Measurements from ENCODE around the gene RPF1. TPM values are rescaled to one million over a fixed set of nuclear protein-coding genes. Genes with fewer than 3 reads are reported as not detected.

The RPF1 gene
- total and polyA plus RNA-seq, 2 of the 4 experiments (the other 2 are of a cell fraction), result 28.4 to 30.3 TPM

DNA sequence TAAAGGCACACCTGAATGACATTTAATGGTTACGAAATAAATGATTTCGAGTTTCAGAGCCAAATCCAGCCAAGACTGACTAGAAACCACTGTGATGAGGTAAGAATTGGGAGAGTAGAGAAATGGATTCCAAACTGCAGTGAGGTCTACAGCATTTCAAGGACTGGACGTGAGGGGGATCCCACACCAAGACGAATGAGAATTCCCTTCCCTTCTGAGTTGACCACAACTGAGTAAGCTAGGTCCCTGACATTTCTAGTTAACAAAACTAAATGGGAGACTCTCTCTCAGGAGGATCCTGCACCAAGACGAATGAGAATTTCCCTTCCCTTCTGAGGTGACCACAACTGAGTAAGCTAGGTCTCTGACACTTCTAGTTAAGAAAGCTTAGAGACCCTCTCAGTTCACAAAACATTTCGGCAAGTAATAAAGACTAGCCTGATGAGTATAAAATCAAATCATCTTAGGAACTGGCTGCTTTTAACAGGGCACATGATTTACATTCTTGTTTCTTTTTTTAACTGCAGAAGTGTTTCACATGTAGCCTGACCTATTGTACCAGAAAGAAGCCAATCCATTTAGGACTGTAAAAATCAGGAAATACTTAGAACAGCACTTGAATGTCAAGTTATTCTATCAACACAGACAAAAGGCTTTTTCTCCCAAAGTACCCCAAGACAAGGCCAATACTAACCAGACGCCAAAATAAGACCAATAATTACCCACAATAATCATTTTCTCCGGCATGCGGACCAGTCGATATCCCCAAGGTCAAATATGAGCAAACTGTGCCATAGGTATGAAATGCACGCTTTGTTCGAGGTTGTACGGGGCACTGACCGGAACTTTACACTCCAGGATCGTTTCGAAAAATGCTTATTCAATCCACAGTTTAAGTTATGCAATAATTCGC is 25.8 kb downstream of the RPF1 start:
- dilution Hi-C loops (cut with HindIII; ENCODE audit: low sequenced_read_pairs, unreplicated experiment), result no loop called here
- TSS peak; percentile 30 for BruUV-seq (replicated peaks)
- TF ChIP-seq NFE2L2 (IDR thresholded peaks at IDR 0.05; ENCODE audit: low read depth, low read length), result no peak
- no peak for TF ChIP-seq RCOR1 (IDR thresholded peaks at IDR 0.05; ENCODE audit: insufficient replicate concordance, low read length)
- TF ChIP-seq, protein P1, sequence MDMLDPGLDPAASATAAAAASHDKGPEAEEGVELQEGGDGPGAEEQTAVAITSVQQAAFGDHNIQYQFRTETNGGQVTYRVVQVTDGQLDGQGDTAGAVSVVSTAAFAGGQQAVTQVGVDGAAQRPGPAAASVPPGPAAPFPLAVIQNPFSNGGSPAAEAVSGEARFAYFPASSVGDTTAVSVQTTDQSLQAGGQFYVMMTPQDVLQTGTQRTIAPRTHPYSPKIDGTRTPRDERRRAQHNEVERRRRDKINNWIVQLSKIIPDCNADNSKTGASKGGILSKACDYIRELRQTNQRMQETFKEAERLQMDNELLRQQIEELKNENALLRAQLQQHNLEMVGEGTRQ (IDR thresholded peaks at IDR 0.05; ENCODE audit: low read depth, low read length), result no peak
- no peak for TF ChIP-seq POLR2A (IDR thresholded peaks at IDR 0.05; ENCODE audit: low read depth, low read length)
- TF ChIP-seq CHD1 (IDR thresholded peaks at IDR 0.05; ENCODE audit: low read depth, low read length), result no peak
- no peak for TF ChIP-seq MAZ (IDR thresholded peaks at IDR 0.05; ENCODE audit: borderline replicate concordance, low read depth, low read length)
- TF ChIP-seq BHLHE40 (IDR thresholded peaks at IDR 0.05; ENCODE audit: low read depth, low read length), result no peak
- TF ChIP-seq, protein P2, sequence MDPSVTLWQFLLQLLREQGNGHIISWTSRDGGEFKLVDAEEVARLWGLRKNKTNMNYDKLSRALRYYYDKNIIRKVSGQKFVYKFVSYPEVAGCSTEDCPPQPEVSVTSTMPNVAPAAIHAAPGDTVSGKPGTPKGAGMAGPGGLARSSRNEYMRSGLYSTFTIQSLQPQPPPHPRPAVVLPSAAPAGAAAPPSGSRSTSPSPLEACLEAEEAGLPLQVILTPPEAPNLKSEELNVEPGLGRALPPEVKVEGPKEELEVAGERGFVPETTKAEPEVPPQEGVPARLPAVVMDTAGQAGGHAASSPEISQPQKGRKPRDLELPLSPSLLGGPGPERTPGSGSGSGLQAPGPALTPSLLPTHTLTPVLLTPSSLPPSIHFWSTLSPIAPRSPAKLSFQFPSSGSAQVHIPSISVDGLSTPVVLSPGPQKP (IDR thresholded peaks at IDR 0.05; ENCODE audit: borderline replicate concordance, low read depth, low read length), result no peak
- TF ChIP-seq MAFK (IDR thresholded peaks at IDR 0.05; ENCODE audit: low read depth, low read length), result no peak
- TF ChIP-seq MXI1 (IDR thresholded peaks at IDR 0.05; ENCODE audit: borderline replicate concordance, low read depth, low read length), result no peak
- no peak for TF ChIP-seq FOS (IDR thresholded peaks at IDR 0.05; ENCODE audit: low read depth, low read length)
- TF ChIP-seq RAD21 (IDR thresholded peaks at IDR 0.05; ENCODE audit: low read length), result peak; percentile 52
- peak; percentile 79 for TF ChIP-seq CEBPB (IDR thresholded peaks at IDR 0.05; ENCODE audit: low read depth, low read length)

More for the DNA sequence above, 25.8 kb downstream of the RPF1 start:
- H2AK9ac ChIP-seq (replicated peaks; ENCODE audit: low read depth, low read length, poor library complexity), result no peak overlapping the region
- H3K79me1 ChIP-seq (ENCODE audit: low read depth in 1 of 2, low read length in 2 of 2), result peaks cover 9 to 34% of the 10 kb centered on the region in 2 experiments; a peak in 3 of 4 replicates
- DNase-seq, result peak; percentile 83
- H2BK120ac ChIP-seq (ENCODE audit: low read depth, low read length), result peak overlapping the region; percentile 48; the same call in 1 of the 2 replicates
- H3K4ac ChIP-seq (ENCODE audit: low read depth, low read length), result peak overlapping the region; percentile 82
- 0% methylated on average over 3 of the region's 17 CpGs; no CpG with 5 or more reads in 1 of the 2 experiments for WGBS, 2 experiments (ENCODE audit: extremely low coverage in 2 of 2, insufficient read length in 1 of 2)
- peaks cover 6% of the 10 kb centered on the region; the same call in 1 of the 2 replicates for H3K4me1 ChIP-seq (ENCODE audit: control insufficient read depth, insufficient read depth, low read length)
- H3K36me3 ChIP-seq (ENCODE audit: control insufficient read depth, insufficient read depth, low read length), result peaks cover 5% of the 10 kb centered on the region
- H4K5ac ChIP-seq (ENCODE audit: low read depth, low read length), result peak overlapping the region; percentile 78
- peak overlapping the region; percentile 77 for H3K14ac ChIP-seq (replicated peaks; ENCODE audit: low read depth, low read length)
- H3K23ac ChIP-seq (ENCODE audit: low read depth, low read length), result peak overlapping the region; percentile 86
- peak overlapping the region; percentile 97 for H3K4me2 ChIP-seq (ENCODE audit: low read depth, low read length)
- 0 out of 3 replicates have a peak overlapping the region, but pooled peaks have one; percentile 39 for H2BK15ac ChIP-seq (ENCODE audit: low read depth, low read length)
- H3K9me3 ChIP-seq (ENCODE audit: control insufficient read depth, insufficient read depth, low read length), result no peaks in the 10 kb centered on the region
- H2BK20ac ChIP-seq (ENCODE audit: low read depth, low read length), result no peak overlapping the region
- peak overlapping the region; percentile 97 for H3K56ac ChIP-seq (ENCODE audit: extremely low read depth, insufficient read depth, low read length)
- H3K27me3 ChIP-seq (ENCODE audit: control insufficient read depth, insufficient read depth, low read length), result no peaks in the 10 kb centered on the region
- H3K4me3 ChIP-seq (ENCODE audit: insufficient read depth, low read depth, low read length), result peak overlapping the region; percentile 92
- peaks cover 47% of the 10 kb centered on the region for H4K20me1 ChIP-seq (ENCODE audit: insufficient read depth, low read length)
- no peaks in the 10 kb centered on the region; the same call in 1 of the 2 replicates for H3K9me1 ChIP-seq (ENCODE audit: insufficient read depth, low read length)
- peak overlapping the region; percentile 97 for H3K9ac ChIP-seq (ENCODE audit: low read depth, low read length)
- peak overlapping the region; percentile 95 for H3K27ac ChIP-seq (ENCODE audit: insufficient read depth, low read length)
- intact Hi-C loops (cut with micrococcal nuclease), result loop anchor here (5.0 kb wide), 1 partner anchor 363 kb away; the partner anchor contains the start of gene PRKACB
- peak overlapping the region; percentile 66 for H3K18ac ChIP-seq (ENCODE audit: low read depth, low read length)
- CTCF ChIA-PET, result interaction anchor here (0.6 to 1.6 kb wide), 6 partner anchors 15 to 249 kb away, joined by 3 to 4 read pairs (median 3); no protein-coding TSS in a partner anchor
- peak overlapping the region; percentile 40 to 45 for H4K8ac ChIP-seq (ENCODE audit: low read depth in 2 of 2, low read length in 2 of 2)
- ATAC-seq (ENCODE audit: low read depth), result no peak
- peak overlapping the region; percentile 85 for H2BK5ac ChIP-seq (ENCODE audit: low read depth, low read length, poor library complexity, severe bottlenecking)
- in situ Hi-C loops (cut with MboI; ENCODE audit: low sequenced_read_pairs), result no loop called here
- no peak overlapping the region for H2AFZ ChIP-seq (replicated peaks; ENCODE audit: low read length, poor library complexity)
- peak overlapping the region; percentile 30; the same call in 1 of the 2 replicates for H4K91ac ChIP-seq (ENCODE audit: insufficient read depth, low read depth, low read length)
- POLR2A ChIA-PET (ENCODE audit: unreplicated experiment), result interaction anchor here (1.5 kb wide), 1 partner anchor 69 kb away, joined by 5 read pairs; the partner anchor contains the start of gene CTBS
- peak overlapping the region; percentile 63; the same call in 1 of the 2 replicates for H2AK5ac ChIP-seq (ENCODE audit: low read depth, low read length)

All from IMR-90 (cell line).